Body of pancreas (tissue), 4 donors: ENCODE data around the gene PLEK. TPM values are rescaled to one million over a fixed set of nuclear protein-coding genes. Genes with fewer than 3 reads are reported as not detected.
A peak's percentile ranks its signal among the peaks of the same experiment; 100 is the strongest.

Experiments used
- ATAC-seq: fragments of 150-250 bp; one replicate; pipeline ENCODE4 v1.9.1; 2016
- DNase-seq, 4 donors: peaks; one replicate each; pipeline ENCODE4 v3.0.0-alpha.2; 2019
- H3K27ac ChIP-seq, 4 donors: fragments of 200-600 bp; sonication (generic); 1 replicate in 3 of 4; 2 replicates in 1 of 4; pipeline versions ENCODE4 v1.5.1 to v1.6.1; 2016 to 2019; ENCODE audit warnings: mild to moderate bottlenecking in 1 of 4, mixed read lengths in 1 of 4, moderate library complexity in 1 of 4
- H3K27me3 ChIP-seq, 2 donors: fragments of 200-600 bp; sonication (generic); one replicate each; pipeline ENCODE4 v1.6.0; 2016; ENCODE audit warnings: mild to moderate bottlenecking in 1 of 2
- H3K36me3 ChIP-seq, 2 donors: fragments of 200-600 bp; sonication (generic); replicated peaks in 1 of 2; 2 replicates each; pipeline ENCODE4 v1.5.1; 2016; ENCODE audit warnings: low read depth in 2 of 2; ENCODE audit not compliant: insufficient read depth in 1 of 2
- H3K4me1 ChIP-seq: fragments of 200-600 bp; sonication (generic); one replicate; pipeline ENCODE4 v1.6.0; 2016
- H3K4me3 ChIP-seq, 2 donors: fragments of 200-600 bp; sonication (generic); 1 replicate in 1 of 2; 2 replicates in 1 of 2; pipeline ENCODE4 v1.5.1; 2016 to 2019
- H3K9me3 ChIP-seq, 3 donors: fragments of 200-600 bp; sonication (generic); 1 replicate in 2 of 3; 2 replicates in 1 of 3; pipeline ENCODE4 v1.5.1; 2016
- CTCF ChIP-seq, 7 experiments: fragments of 450-650 bp in 4 of 7; fragments of 200-600 bp in 3 of 7; sonication (generic) in 3 of 7; IDR thresholded peaks; one replicate each; pipeline ENCODE4 v1.5.1; 2016 to 2019; ENCODE audit warnings: antibody characterized with exemption in 7 of 7
- POLR2A ChIP-seq, 3 donors: fragments of 450-650 bp; IDR thresholded peaks; one replicate each; pipeline ENCODE4 v1.6.1; 2016; ENCODE audit warnings: antibody characterized with exemption in 3 of 3, mild to moderate bottlenecking in 2 of 3
- WGBS, 2 donors: methylation state at CpG; one replicate each; pipeline ENCODE4 v1.1.5; 2017; 5-methylcytosine and 5-hydroxymethylcytosine counted together
- intact Hi-C: fragments of 100-400 bp; cut with DNase I; formaldehyde crosslinking; loops from one replicate; pipeline ENCODE4 v1.15.1; 2023
- total RNA-seq, 2 donors: library from RNA; depleted of rRNA; stranded (reverse); fragments of >200 nt; gene quantifications; one replicate each; pipeline ENCODE4 v1.1.0, GENCODE V29; 2016

Gene PLEK
- 1 to 10 TPM; 1.8 to 3.0 TPM for total RNA-seq

- H3K36me3 ChIP-seq, result no peaks in the 10 kb centered on the region
- no peaks in the 10 kb centered on the region for H3K9me3 ChIP-seq
- H3K4me3 ChIP-seq, result no peak within 1 kb of the TSS
- intact Hi-C loops, result no loop called here
- DNase-seq (peak; percentile 14 to 72 (median 24)), ATAC-seq (no peak)
- no peaks in the 10 kb centered on the region for H3K27me3 ChIP-seq
- peak within 1 kb of the TSS in 1 of 4 donors; percentile 48 for H3K27ac ChIP-seq
- H3K4me1 ChIP-seq, result no peaks in the 10 kb centered on the region
- 72 to 86% methylated on average over 7 of the region's 7 CpGs for WGBS, 2 donors
- TF ChIP-seq CTCF (IDR thresholded peaks at IDR 0.05) (no peak), POLR2A (IDR thresholded peaks at IDR 0.05) (peak in 2 of 3 donors; percentile 37 to 74)
These were observed at the start of gene PLEK for GRCh38 chr2:68365087-68365486. PLEK (plus strand) TSS chr2:68365282; CDS start chr2:68365352, 70 bp downstream.

- no peak for ATAC-seq
- DNase-seq, result no peak
- TF ChIP-seq POLR2A (IDR thresholded peaks at IDR 0.05), result no peak
- no peak for TF ChIP-seq CTCF (IDR thresholded peaks at IDR 0.05)
- Histone ChIP-seq H3K4me3 (no peak overlapping the region), H3K36me3 (no peaks in the 10 kb centered on the region), H3K27me3 (no peaks in the 10 kb centered on the region), H3K4me1 (peaks cover 14% of the 10 kb centered on the region), H3K27ac (no peak overlapping the region), H3K9me3 (no peaks in the 10 kb centered on the region)
- intact Hi-C loops, result no loop called here
- 70 to 83% methylated on average over 2 of the region's 2 CpGs for WGBS, 2 donors
These were observed 49.0 kb upstream of the PLEK start for GRCh38 chr2:68316111-68316510.

GRCh38 chr2:68317971-68318913, 46.8 kb upstream of the PLEK start:
- Histone ChIP-seq H3K4me1 (peaks cover 14% of the 10 kb centered on the region), H3K36me3 (no peaks in the 10 kb centered on the region), H3K9me3 (no peaks in the 10 kb centered on the region), H3K4me3 (no peak overlapping the region), H3K27ac (peak overlapping the region in 2 of 4 donors; percentile 70 to 76), H3K27me3 (no peaks in the 10 kb centered on the region)
- TF ChIP-seq POLR2A (IDR thresholded peaks at IDR 0.05), result no peak
- TF ChIP-seq CTCF (IDR thresholded peaks at IDR 0.05), result no peak
- DNase-seq (no peak), ATAC-seq (peak; percentile 38)
- 23 to 33% methylated on average over 26 to 27 of the region's 27 CpGs for WGBS, 2 donors
- intact Hi-C loops, result no loop called here

- Histone ChIP-seq H3K9me3 (no peaks in the 10 kb centered on the region), H3K36me3 (no peaks in the 10 kb centered on the region), H3K4me1 (peaks cover 14% of the 10 kb centered on the region), H3K27me3 (no peaks in the 10 kb centered on the region), H3K27ac (peak overlapping the region; percentile 1 to 76 (median 50)), H3K4me3 (peak overlapping the region; percentile 5 to 63)
- intact Hi-C loops, result no loop called here
- ATAC-seq (peak; percentile 38), DNase-seq (peak in 2 of 4 donors; percentile 3 to 22)
- no peak for TF ChIP-seq POLR2A (IDR thresholded peaks at IDR 0.05)
- TF ChIP-seq CTCF (IDR thresholded peaks at IDR 0.05), result no peak
- 1 to 2% methylated on average over 10 to 26 of the region's 27 CpGs for WGBS, 2 donors
These were observed 46.1 kb upstream of the PLEK start for GRCh38 chr2:68318914-68319397.
